ENCODE results near the gene ARRB1. TPM values are rescaled to one million over a fixed set of nuclear protein-coding genes. Genes with fewer than 3 reads are reported as not detected.

The ARRB1 gene
- total RNA-seq, 1 experiment from 2014 or later = 116 TPM

DNA sequence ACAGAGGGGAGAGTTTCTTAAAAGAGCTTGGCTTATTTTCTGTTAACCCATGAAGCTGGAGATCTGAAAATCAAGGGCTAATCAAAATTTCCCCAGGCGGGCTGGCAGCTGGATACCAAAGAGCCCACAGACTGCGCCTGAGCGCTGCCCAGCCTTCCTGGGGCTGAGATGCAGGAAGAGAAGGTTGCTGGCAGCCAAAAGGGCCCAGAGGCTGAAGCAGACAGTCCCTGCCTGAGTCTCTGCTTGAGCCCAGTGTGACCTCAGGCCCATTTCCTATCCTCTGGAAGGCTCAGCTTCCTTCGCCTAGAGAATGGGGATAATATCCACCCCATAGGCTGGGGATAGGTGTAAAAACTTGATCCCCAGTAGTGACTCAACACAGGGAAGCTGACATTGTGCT, 49.1 kb downstream of the ARRB1 start:
- no peaks in the 10 kb centered on the region for H3K27me3 Mint-ChIP-seq (ENCODE audit: insufficient read depth, unreplicated experiment)
- TF ChIP-seq, protein P1, sequence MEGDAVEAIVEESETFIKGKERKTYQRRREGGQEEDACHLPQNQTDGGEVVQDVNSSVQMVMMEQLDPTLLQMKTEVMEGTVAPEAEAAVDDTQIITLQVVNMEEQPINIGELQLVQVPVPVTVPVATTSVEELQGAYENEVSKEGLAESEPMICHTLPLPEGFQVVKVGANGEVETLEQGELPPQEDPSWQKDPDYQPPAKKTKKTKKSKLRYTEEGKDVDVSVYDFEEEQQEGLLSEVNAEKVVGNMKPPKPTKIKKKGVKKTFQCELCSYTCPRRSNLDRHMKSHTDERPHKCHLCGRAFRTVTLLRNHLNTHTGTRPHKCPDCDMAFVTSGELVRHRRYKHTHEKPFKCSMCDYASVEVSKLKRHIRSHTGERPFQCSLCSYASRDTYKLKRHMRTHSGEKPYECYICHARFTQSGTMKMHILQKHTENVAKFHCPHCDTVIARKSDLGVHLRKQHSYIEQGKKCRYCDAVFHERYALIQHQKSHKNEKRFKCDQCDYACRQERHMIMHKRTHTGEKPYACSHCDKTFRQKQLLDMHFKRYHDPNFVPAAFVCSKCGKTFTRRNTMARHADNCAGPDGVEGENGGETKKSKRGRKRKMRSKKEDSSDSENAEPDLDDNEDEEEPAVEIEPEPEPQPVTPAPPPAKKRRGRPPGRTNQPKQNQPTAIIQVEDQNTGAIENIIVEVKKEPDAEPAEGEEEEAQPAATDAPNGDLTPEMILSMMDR (IDR thresholded peaks at IDR 0.05; ENCODE audit: insufficient read depth in 1 of 2, low read depth in 1 of 2, low read length in 1 of 2, severe bottlenecking in 1 of 2, unreplicated experiment in 1 of 2) = no peak
- H3K36me3 ChIP-seq (ENCODE audit: control insufficient read depth, insufficient read depth, low read length) = no peaks in the 10 kb centered on the region
- H3K4me3 Mint-ChIP-seq (ENCODE audit: unreplicated experiment) = no peak overlapping the region
- intact Hi-C loops (cut with micrococcal nuclease; ENCODE audit: unreplicated experiment) = no loop called here
- H3K27me3 ChIP-seq (replicated peaks; ENCODE audit: control insufficient read depth, insufficient read depth, low read length) = no peaks in the 10 kb centered on the region
- H3K9me3 Mint-ChIP-seq (ENCODE audit: unreplicated experiment) = no peaks in the 10 kb centered on the region
- no TSS peak for BruUV-seq (replicated peaks)
- no peaks in the 10 kb centered on the region for H3K9me3 ChIP-seq
- no peak for DNase-seq
- no peak overlapping the region for H3K4me3 ChIP-seq (ENCODE audit: low read depth, low read length)
- ChIA-PET CTCF (interaction anchor here (0.5 kb wide), 1 partner anchor 50 kb away, joined by 3 read pairs; no protein-coding TSS in a partner anchor), POLR2A (no interaction called here)
- peaks cover 4% of the 10 kb centered on the region; the same call in 1 of the 2 replicates for H3K4me1 ChIP-seq
- no peak overlapping the region for H3K27ac Mint-ChIP-seq (ENCODE audit: unreplicated experiment)
- peaks cover 10% of the 10 kb centered on the region for H3K36me3 Mint-ChIP-seq (ENCODE audit: insufficient read depth, unreplicated experiment)
- peaks cover 24% of the 10 kb centered on the region for H3K4me1 Mint-ChIP-seq (ENCODE audit: low read depth, unreplicated experiment)

- TF ChIP-seq, protein P1 (IDR thresholded peaks at IDR 0.05; ENCODE audit: insufficient read depth in 1 of 2, low read depth in 1 of 2, low read length in 1 of 2, severe bottlenecking in 1 of 2, unreplicated experiment in 1 of 2) = no peak
- Histone ChIP-seq H3K36me3 (ENCODE audit: control insufficient read depth, insufficient read depth, low read length) (no peaks in the 10 kb centered on the region), H3K4me3 (ENCODE audit: low read depth, low read length) (no peak overlapping the region), H3K27me3 (replicated peaks; ENCODE audit: control insufficient read depth, insufficient read depth, low read length) (no peaks in the 10 kb centered on the region), H3K4me1 (peaks cover 4% of the 10 kb centered on the region; the same call in 1 of the 2 replicates), H3K9me3 (no peaks in the 10 kb centered on the region)
- ChIA-PET CTCF (no interaction called here), POLR2A (no interaction called here)
- Mint-ChIP-seq H3K27ac (ENCODE audit: unreplicated experiment) (no peak overlapping the region), H3K4me3 (ENCODE audit: unreplicated experiment) (no peak overlapping the region), H3K4me1 (ENCODE audit: low read depth, unreplicated experiment) (peaks cover 18% of the 10 kb centered on the region), H3K36me3 (ENCODE audit: insufficient read depth, unreplicated experiment) (peaks cover 14% of the 10 kb centered on the region), H3K27me3 (ENCODE audit: insufficient read depth, unreplicated experiment) (no peaks in the 10 kb centered on the region), H3K9me3 (ENCODE audit: unreplicated experiment) (no peaks in the 10 kb centered on the region)
- peak in 1 of 2 experiments; percentile 39 for DNase-seq
- intact Hi-C loops (cut with micrococcal nuclease; ENCODE audit: unreplicated experiment) = no loop called here
- BruUV-seq (replicated peaks) = no TSS peak
Observed at GRCh38 chr11:75301601-75302345, 49.7 kb downstream of the ARRB1 start.

GRCh38 chr11:75301131-75301530, 50.3 kb downstream of the ARRB1 start:
- Histone ChIP-seq H3K4me1 (peaks cover 4% of the 10 kb centered on the region; the same call in 1 of the 2 replicates), H3K27me3 (replicated peaks; ENCODE audit: control insufficient read depth, insufficient read depth, low read length) (no peaks in the 10 kb centered on the region), H3K36me3 (ENCODE audit: control insufficient read depth, insufficient read depth, low read length) (no peaks in the 10 kb centered on the region), H3K9me3 (no peaks in the 10 kb centered on the region), H3K4me3 (ENCODE audit: low read depth, low read length) (no peak overlapping the region)
- POLR2A ChIA-PET = no interaction called here
- no peaks in the 10 kb centered on the region for H3K9me3 Mint-ChIP-seq (ENCODE audit: unreplicated experiment)
- no peaks in the 10 kb centered on the region for H3K27me3 Mint-ChIP-seq (ENCODE audit: insufficient read depth, unreplicated experiment)
- TF ChIP-seq, protein P1 (IDR thresholded peaks at IDR 0.05; ENCODE audit: insufficient read depth in 1 of 2, low read depth in 1 of 2, low read length in 1 of 2, severe bottlenecking in 1 of 2, unreplicated experiment in 1 of 2) = no peak
- CTCF ChIA-PET = interaction anchor here (1.1 kb wide), 1 partner anchor 21 kb away, joined by 3 read pairs; no protein-coding TSS in a partner anchor
- H3K36me3 Mint-ChIP-seq (ENCODE audit: insufficient read depth, unreplicated experiment) = peaks cover 19% of the 10 kb centered on the region
- no peak overlapping the region for H3K4me3 Mint-ChIP-seq (ENCODE audit: unreplicated experiment)
- peaks cover 14% of the 10 kb centered on the region for H3K4me1 Mint-ChIP-seq (ENCODE audit: low read depth, unreplicated experiment)
- no peak overlapping the region for H3K27ac Mint-ChIP-seq (ENCODE audit: unreplicated experiment)
- intact Hi-C loops (cut with micrococcal nuclease; ENCODE audit: unreplicated experiment) = no loop called here
- BruUV-seq (replicated peaks) = no TSS peak
- DNase-seq = no peak

Measured in Caco-2 (cell line).